HG02981 (cell line): ENCODE results near the gene RS1.

Experiments
- ATAC-seq: cut with Tn5 transposase; IDR thresholded peaks from one replicate; pipeline ENCODE4 v1.9.1; 2021; ENCODE audit warnings: mild to moderate bottlenecking, moderate library complexity; ENCODE audit not compliant: unreplicated experiment

RS1 gene

DNA sequence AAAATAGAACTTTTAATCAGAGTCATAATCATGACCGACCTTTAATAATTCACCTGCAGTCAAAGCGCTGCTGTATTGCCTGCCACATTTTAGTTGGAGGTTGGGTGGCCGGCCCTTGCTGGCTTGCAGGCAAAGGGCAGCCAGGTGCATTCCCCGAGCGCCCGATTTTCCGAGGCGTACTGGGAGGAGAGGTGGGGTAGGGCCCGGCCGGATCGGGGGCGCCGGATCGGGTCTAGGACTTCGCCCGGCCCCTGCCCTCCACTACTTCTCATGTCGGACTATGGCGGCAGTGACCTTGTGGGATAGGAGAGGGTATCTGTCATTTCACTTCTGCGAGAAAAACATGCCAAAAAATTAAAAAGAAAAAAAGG, 2.5 kb upstream of the RS1 start:
- peak; percentile 28 for ATAC-seq

DNA sequence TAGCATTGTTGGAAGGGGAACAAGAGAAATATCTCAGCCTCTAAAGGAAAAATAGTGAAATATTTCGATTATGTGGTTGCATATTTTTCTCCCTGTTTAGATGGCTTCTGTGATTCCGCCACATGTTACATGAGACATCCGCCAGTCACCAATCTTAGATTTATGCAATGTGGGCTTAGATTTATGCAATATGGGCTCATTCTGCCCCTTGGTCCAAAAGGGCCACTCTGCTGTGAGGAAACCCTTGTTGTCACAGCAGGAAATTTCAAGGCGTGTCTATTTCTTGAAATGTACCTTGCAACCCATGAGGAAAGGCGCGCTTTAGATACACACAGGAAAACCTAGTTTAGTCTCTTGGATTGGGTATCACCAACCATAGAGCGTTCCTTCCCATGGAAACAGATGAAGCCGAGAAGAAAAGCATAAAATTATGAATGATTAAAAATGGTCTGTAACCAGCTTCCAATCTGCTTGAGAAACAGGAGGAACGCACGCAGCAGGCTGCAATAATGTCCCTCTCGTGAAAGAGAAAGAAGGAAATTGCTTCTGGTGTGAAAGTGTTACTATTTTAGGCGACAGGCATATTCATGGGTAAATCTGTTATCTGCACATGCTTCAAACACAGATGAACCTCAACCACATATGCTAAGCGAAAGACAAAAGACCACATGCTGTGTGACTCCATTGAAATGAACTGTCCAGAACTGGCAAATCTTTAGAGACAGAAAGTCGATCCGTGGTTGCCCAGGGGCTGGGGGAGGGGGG, 3.7 kb downstream of the RS1 start:
- no peak for ATAC-seq

DNA sequence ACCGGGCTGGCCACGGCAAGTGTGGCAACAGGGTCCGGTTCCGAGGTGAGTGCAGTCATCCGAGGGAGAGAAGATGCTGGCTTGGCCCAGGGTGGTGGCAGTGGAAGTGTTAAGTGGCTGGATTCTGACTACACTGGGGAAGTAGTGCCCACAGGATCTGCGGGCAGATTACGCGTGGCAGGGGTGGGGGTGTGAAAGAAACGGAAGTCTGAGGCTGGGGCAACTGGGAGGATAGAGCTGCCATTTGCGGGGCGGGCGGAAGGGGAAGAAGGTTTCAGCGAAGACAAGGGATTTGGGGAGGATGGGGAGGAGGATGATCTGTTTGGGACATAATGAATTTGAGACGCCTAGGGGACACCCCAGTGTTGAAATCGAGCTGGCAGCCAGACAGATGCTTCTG, 5.3 kb downstream of the RS1 start:
- ATAC-seq = no peak

DNA sequence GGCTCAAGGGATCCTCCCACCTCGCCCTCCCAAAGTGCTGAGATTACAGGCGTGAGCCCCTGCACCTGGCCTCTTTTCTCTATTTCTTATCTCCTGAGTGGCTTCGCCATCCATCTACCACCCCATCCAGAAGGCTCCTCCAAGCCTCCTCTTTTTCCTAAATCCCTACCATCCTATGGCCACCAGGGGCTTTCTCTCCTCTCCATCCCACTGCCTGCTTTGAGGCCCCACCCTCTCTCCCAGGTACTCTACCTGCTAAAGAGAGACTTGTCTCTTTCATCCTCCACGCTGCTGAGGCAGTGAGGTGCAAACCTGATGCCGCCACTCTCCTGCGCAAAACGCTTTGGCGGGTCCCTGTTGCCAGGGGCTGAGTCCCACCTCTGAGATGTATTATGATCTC, 7.0 kb downstream of the RS1 start:
- ATAC-seq = no peak

DNA sequence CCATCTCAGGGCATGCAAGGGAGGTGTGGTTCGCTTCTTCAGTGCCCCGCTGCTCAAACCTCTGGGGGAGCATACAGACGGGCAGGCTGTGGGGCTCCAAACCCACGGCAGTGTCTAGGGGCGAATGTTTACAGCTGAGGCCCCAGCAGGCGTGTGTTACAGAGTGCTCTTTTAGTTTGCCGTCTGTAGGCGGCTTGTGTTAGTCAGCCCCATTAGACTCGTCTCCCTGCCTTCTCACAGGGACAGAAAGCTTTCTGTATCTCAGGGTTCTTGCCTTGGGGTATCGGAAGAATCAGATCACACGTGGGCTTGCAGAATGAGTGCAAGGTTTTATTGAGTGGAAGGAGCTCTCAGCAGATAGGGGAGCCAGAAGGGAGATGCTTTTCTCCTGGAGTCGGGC, 10.6 kb downstream of the RS1 start:
- no peak for ATAC-seq

DNA sequence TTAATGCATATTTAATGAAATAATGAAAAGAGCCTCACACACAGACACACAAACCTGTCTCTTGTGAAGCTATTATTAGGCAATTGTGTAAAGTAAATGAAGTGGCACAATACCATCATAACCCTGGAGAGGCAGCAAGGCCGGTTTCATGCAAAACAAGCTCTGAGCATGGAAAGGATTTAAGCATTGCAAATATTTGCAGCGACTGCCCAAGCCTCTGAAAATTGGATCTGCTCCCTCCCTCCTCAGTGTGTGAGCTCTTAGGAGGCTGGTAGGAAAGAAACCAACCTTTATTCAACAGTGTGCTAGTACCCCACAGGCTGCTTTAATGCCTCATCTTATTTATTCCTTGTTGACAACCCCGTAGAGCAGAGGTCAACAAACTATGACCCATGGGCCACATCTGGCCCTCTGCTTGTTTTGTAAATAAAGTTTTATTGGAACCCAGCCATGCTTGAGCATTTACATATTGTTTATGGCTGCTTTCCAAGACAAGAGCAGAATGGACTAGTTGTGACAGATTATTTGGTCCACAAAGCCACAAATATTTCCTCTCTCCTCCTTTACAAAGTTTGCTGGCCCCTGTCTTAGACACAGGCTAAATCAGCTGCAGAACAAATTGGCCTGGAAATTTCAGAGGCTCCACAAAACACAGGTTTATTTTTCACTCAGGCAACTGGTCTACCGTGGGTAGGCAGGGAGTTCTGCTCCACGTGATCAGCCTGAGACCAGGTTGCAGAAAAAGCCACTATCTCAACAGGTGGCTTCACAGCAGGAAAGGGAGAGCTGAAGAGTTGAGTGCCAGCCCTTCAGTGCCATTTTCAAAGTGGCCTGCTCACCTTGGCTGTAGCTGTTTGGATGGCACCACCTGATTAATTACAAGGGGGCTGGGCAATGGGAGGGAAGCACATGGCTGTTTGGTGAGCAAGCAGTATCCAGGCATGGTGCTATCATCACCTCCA, 16.8 kb downstream of the RS1 start:
- no peak for ATAC-seq

DNA sequence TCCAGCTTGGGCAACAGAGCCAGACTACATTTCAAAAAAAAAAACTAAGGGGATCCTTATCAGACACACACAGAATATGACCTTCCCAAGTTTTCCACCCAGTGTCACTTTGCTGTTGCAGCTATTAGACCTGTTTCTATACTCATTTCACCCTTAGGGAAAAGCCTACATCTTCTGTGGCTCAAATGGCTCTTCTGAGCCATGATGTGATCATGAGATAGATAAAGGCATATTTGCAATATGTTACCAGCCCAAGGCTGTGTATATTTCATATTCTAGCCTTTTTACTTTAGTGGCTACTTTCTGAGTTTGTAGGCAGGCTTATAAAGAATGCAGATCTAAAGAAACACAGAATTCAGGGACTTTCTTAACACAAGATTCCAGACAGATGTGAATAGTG, 19.3 kb downstream of the RS1 start:
- no peak for ATAC-seq

DNA sequence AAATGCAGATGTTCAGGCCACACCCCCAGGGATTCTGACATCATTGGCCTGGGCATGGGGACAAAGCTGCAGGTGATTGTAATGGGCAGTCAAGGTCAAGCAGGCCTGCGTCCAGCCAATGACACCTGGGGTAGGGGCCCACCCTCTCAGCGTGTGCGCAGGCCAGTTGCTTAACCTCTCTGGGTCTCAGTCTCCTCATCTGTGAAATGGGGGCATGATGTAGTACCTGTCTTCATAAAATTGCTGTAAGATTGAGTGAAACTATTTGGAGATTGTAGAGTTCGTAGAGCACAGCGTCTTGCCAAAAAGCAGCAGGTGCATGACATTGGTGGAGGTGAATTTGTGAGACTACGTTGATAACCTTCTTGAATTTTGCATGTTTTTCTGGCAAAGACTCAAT, 21.2 kb downstream of the RS1 start:
- no peak for ATAC-seq

DNA sequence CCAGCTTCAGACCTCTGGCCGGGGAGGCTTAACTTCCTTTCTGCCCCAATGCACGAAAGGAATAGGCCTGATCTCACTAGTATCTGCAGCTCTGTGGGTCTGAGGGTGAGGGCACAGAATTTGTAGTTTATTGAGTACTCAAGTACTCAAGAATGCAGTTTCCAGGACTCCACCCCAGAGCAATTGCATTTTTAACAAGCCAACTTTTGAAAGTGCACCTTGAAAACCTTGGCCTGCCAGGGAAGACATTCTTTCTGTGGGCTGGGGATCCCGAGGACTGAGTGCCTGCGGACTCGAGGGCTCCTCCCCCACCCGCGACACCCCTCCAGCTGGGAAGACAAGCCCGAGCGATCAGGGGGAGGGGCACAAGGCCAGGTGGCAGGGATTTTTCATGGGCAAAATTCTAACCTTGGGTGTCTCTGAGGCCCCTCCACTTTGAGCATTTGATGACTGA, 22.4 kb downstream of the RS1 start:
- ATAC-seq = no peak

DNA sequence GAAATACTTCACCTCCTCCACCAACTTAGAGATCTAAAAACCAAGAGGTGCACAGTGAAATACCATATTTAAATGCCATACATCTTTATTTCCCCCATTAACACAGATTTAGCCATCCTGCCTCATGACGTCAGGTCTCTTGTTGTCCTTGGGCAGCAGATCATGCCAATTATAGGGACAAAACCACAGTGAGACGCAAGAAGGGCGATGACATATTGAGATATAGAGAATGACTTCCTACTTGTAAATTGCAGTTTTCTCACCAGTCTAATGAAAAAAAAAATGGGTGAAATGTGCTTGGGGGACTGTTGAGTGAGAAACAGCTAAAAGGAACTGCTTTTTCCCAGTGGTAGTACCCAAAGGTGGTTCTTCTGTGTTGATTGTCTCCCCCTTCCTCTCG, 24.3 kb downstream of the RS1 start:
- no peak for ATAC-seq

DNA sequence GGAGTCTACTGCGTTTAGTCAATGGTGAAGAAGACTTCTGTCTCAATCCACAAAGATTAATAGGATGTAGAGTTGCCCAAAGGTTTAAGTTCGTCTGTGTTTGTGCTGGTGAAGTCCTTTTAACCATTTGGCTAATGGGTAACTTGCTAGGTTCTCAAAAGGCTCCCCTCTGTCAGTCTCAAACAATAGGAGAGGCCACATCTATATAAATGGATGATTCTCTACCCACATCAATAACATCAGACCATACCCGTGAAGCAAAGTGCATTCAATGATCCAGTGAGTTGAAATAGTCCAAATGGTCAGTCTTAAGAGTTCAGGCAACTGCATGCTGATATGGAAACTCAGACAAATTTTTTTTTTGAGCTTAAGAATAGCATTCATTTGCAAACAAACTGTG, 28.1 kb downstream of the RS1 start:
- ATAC-seq = no peak

DNA sequence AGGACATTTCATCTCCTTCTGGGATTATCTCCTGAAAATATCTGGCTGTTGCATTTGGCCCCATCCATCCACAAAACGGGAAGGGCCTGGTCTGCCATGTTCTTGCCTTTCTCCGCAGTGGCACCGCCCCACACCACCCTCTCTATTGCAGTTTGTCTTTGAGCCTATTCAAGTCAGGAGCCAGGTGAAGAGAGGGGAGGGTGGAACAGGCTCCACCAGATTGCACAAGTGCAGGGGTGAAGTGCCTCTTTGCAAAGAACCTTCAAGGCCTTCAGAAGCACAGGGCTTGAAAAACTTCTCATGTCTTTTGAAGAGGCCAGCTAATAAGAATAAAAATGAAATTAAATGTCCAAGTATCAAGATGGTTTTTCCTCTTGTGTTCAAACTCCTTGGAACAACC, 28.7 kb downstream of the RS1 start:
- no peak for ATAC-seq

DNA sequence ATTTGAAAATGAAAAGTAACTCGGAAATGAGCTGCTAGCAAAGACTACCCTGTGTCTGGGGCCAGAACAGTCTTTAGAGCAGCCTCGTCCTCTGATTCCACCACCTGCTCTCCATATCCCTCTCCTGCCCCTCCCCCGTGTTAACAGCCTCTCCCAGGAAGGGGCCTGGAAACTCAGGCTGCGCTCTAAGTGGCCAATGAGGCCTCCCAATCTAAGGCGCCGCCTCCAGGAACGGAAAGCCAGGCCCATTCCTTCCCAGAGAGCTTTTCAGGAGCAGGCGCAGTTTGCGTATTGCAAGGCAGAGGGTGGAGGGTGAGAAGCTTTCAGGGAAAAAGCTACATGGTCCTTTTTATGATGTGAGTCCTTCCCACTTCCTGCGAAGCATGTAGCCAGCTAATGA, 31.2 kb downstream of the RS1 start:
- ATAC-seq = no peak

DNA sequence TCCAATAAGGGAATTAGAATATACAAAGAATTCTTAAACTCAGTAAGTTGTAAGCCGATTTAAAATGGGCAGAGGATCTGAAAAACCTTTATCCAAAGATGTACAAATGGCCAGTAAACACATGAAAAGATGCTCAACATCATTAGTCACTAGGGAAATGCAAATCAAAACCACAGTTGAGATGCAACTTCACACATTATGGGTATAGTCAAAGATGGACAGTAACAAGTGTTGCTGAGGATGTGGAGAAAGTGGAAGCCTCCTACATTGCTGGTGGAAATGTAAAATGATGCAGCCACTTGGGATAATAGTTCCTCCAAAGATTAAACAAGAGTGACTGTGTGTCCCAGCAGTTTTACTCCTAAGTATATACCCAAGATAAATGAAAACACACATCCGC, 32.6 kb downstream of the RS1 start:
- no peak for ATAC-seq

DNA sequence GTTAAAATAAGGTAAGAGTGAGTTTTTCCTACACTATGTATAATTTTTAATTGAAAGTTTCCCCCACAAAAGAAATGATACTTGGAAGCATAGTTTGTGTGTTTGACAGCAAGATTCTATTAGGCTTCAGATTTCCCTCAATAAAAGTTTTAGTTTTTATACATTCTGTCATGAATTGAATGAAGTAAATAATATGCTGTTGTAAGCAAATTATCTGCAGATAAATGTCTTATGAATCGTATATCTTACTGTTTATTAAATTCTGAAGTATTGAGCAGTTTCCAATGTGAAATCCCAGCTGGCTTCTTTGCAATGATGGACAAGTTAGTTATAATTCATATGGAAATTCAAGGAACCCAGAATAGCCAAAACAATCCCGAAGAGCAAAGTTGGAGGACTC, 33.5 kb downstream of the RS1 start:
- no peak for ATAC-seq

DNA sequence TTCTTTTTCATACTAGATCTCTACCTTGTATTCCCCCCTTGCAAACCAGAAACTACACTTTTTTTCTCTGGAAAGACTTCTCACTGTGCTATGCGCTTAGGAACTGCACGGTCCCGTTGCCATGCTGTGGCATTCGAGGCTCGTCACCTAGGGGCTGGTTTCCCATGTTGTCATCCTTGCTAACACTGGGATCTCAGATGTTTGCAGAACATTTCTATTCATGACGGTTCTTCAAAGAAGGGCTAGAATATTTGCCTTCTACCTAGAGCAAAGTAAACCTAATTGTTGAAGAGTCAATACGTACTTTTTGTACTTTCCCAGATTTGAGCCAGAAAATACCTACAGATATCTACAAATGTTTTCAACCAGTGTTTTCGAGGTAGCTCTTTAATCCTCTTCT, 41.0 kb downstream of the RS1 start:
- ATAC-seq = no peak

DNA sequence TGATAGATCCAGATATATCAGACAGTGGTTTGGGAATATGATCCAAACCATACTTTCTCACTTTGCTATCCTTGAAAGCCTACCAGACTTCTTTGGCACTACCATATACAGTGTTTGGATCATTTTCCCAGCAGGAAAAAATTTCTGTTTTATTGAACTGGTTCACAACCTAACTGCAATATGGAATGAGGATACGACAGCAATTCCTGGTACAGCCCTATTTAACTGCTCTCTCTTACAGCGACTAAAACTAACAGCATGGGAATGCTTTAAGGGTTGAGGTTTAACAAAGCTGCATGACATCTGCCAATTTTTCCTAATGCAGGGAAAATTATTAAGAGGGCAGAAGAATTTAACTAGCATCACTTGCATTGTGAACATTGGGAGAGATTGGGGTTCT, 47.3 kb downstream of the RS1 start:
- no peak for ATAC-seq

DNA sequence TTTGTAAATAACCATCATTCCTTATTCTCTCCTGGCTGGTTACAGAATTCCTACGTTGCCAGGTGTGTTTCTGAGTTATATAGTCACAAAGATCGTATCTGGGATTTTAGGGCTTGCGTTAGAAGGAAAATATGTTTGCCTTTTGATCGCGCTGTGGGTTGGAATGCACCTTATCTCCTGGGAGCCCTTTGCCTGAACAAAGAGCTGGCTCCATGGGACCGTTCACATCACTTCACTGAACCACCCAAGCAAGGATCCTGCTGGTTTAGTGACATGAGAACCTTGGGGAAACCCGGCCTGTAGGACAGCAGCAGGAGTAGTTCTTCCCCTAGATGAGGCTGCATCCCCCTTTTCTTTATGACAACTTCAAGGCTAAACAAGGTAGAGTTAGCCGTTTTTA, 51.6 kb downstream of the RS1 start:
- ATAC-seq = no peak

DNA sequence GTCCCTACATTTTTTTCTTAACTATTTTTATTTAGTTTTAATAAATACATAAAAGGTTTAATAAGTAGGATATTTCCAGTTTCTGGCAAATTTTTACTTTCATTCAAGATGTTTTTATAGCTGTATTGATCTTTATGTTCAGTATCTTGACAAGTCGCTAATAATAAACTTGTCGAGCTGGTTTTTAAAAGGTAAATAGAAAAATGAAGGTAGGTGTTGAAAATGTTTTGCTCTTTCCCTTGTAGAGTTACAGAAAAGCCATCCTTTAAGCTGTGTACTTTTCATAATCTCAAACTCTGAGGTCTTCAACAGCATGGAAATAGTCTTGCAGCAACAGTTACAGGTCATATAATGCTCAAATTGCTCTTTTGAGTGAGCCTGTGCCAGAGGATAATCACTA, 52.6 kb downstream of the RS1 start:
- ATAC-seq = no peak

DNA sequence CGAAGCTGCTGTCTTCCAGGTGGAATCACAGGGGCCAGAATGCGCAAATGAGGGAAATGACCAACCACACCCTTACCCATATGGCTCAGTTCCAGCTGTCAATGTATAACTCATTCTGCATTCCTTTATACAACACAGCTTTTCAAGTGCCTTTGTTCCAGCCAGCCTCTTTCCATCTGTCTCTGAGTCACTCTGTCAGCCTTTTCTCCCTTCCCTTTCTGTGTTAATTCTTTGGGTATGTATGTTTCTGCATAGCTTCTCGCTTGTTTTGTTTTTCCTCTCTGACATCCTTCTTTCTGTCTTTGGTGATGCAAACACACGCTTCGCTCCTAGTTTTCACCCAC, 54.5 kb downstream of the RS1 start:
- no peak for ATAC-seq

DNA sequence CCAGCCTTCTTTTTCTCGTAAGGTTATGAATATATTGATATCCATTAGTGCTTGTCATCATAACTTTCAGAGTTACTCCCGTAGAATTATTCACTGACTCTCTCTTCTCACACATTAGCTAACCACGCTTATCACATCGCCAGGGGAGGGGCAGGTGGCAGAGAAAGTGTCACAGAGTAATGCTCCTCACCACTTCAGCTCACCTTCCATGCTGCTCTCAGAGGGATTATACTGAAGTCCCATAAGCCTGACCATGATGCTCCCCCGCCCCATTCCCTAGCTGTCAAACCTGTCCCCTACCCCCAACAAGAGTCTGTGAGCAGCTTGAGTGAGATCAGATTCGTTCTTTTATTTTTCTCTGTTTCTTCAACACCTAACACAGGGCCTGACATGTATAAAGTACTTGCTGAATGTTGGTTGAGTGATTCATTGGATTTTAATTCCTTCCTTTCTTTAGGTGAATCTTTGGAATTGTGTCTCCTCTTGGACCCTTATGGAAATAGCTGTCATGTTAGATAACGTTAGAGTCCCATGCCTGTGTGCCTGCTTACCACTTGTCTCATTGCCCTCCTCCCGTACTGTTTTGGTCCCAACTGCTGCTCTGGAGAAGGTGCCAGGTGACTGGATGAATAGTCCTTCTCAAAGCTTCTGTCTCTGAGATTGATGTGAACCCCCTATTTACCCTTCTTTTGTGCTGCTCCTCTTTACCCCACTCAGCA, 55.1 kb downstream of the RS1 start:
- ATAC-seq = no peak
